ENCODE measurements around the gene ACSS2. TPM values are rescaled to one million over a fixed set of nuclear protein-coding genes. Genes with fewer than 3 reads are reported as not detected.

ACSS2 gene
- total RNA-seq, 4 donors from 2014 or later = 158 to 473 (median 267) TPM

DNA sequence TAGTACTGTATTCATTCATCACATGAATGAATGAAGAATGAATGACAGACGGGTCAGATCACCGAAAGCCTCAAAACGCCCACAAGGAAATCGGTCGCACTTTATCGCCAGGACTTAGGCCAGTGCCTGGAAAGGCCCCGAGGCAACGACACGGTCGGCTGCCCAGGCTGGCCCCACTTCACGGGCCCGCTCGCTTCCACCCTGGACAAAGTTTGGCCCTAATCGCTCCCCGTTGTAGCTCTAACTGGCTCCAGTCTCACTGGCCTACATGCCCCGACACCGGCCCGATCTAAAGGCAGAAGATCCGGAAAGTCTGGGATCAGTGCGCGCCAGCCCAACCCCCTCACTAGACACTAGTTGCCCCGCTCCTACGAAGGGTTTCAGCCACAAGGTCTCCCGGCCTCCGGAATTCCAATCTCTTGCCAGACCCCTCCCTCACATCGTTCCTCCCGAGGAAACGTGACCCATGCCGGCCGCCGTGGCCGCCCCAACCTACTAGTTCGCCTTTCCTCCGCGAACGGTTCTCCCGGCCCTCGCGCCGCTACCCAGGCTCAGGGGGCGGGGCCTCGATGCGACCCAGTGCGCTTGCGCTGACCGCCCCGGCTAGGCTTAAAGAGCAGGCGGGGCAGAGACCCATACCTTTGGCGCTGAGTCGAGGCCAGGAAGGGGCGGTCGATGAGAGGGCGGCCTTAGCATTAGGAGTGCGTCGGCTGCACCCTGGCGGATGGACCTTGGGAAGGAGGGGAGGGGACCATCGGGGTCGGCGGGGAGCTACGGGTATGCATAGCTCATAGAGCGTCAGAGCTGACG is 79.0 kb downstream of the ACSS2 start, which contains the start of the genes GSS and MYH7B:
GSS (minus strand) TSS at position 576 of the 810 bp plus-strand sequence. CDS start 3,954 bp downstream, outside the sequence.
MYH7B (plus strand) TSS at position 638 of the 810 bp plus-strand sequence. CDS start 22,138 bp downstream, outside the sequence.
- H3K36me3 ChIP-seq = no peaks in the 10 kb centered on the region
- H3K27me3 ChIP-seq = no peaks in the 10 kb centered on the region
- H3K4me3 ChIP-seq = peak within 1 kb of the TSS; percentile 57 to 77 (median 73)
- H3K27ac ChIP-seq = peak within 1 kb of the TSS; percentile 74 to 95 (median 85)
- peak; percentile 97 to 99 (median 99) for DNase-seq
- TF ChIP-seq POLR2A (IDR thresholded peaks at IDR 0.05) = peak; percentile 53 to 87
- TF ChIP-seq, protein P1, sequence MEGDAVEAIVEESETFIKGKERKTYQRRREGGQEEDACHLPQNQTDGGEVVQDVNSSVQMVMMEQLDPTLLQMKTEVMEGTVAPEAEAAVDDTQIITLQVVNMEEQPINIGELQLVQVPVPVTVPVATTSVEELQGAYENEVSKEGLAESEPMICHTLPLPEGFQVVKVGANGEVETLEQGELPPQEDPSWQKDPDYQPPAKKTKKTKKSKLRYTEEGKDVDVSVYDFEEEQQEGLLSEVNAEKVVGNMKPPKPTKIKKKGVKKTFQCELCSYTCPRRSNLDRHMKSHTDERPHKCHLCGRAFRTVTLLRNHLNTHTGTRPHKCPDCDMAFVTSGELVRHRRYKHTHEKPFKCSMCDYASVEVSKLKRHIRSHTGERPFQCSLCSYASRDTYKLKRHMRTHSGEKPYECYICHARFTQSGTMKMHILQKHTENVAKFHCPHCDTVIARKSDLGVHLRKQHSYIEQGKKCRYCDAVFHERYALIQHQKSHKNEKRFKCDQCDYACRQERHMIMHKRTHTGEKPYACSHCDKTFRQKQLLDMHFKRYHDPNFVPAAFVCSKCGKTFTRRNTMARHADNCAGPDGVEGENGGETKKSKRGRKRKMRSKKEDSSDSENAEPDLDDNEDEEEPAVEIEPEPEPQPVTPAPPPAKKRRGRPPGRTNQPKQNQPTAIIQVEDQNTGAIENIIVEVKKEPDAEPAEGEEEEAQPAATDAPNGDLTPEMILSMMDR (IDR thresholded peaks at IDR 0.05) = peak in 4 of 6 experiments; percentile 40 to 72 (median 55)
- H3K9me3 ChIP-seq = no peaks in the 10 kb centered on the region
- H3K4me1 ChIP-seq = peaks cover 0 to 21% (median 3%) of the 10 kb centered on the region in 4 donors

DNA sequence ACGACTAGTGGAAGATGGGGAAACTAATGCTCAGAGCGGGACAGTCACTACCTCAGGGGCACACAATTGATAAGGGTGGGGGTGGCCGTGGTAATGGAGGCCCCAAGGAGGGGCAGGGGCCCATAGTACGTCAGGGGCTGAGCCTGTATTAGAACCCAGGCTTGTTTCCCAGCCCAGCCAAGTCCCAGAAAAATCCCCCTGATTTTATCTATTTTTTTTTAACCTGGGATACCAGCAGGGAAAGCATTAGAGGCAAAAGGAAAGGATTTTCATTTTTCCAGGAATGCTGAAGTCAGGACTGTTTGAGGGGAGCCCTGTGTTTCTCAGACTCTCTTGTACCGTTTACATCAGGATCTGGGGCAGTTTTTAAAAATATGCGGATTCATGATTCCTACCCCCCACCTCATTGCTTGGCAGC is 79.6 kb downstream of the ACSS2 start:
- no peaks in the 10 kb centered on the region for H3K36me3 ChIP-seq
- no peaks in the 10 kb centered on the region for H3K27me3 ChIP-seq
- H3K27ac ChIP-seq = peak overlapping the region; percentile 74 to 95 (median 85)
- peaks cover 0 to 17% (median 3%) of the 10 kb centered on the region in 4 donors for H3K4me1 ChIP-seq
- no peak for DNase-seq
- TF ChIP-seq POLR2A (IDR thresholded peaks at IDR 0.05) = no peak
- TF ChIP-seq, protein P1 (IDR thresholded peaks at IDR 0.05) = no peak
- H3K4me3 ChIP-seq = peak overlapping the region; percentile 57 to 77 (median 73)
- H3K9me3 ChIP-seq = no peaks in the 10 kb centered on the region

DNA sequence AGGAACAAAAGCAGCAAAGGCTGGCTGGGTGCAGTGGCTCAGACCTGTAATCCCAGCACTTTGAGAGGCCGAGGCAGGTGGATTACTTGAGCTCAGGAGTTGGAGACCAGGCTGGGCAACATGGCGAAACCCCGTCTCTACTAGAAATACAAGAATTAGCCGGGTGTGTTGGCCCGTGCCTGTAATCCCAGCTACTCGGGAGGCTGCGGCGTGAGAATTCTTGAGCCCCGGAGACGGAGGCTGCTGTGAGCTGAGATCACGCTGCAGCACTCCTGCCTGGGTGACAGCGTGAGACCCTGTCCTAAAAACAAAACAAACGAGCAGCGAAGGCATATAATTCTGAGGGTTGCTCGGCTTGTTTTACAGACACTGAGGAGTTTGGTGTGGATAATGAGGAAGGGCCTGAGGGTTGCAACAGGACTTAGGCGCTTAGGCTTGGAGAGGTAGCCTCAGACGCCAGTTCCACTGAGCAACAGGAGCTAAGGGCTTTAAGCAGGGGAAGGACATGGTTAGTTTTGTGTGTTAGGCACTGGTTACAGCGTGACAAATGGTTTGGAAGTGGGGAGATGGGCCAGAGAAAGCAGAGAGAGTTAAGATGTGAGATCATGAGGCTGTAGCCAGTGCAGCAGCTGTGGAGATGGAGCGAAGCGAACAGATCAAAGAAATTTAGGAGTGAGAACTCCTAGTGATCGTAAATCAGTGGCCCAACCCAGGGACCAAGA is 80.5 kb downstream of the ACSS2 start:
- no peaks in the 10 kb centered on the region for H3K36me3 ChIP-seq
- H3K9me3 ChIP-seq = no peaks in the 10 kb centered on the region
- TF ChIP-seq, protein P1 (IDR thresholded peaks at IDR 0.05) = no peak
- no peak for TF ChIP-seq POLR2A (IDR thresholded peaks at IDR 0.05)
- DNase-seq = no peak
- H3K27ac ChIP-seq = no peak overlapping the region
- H3K27me3 ChIP-seq = no peaks in the 10 kb centered on the region
- H3K4me1 ChIP-seq = peaks cover 0 to 10% (median 3%) of the 10 kb centered on the region in 4 donors
- no peak overlapping the region for H3K4me3 ChIP-seq

DNA sequence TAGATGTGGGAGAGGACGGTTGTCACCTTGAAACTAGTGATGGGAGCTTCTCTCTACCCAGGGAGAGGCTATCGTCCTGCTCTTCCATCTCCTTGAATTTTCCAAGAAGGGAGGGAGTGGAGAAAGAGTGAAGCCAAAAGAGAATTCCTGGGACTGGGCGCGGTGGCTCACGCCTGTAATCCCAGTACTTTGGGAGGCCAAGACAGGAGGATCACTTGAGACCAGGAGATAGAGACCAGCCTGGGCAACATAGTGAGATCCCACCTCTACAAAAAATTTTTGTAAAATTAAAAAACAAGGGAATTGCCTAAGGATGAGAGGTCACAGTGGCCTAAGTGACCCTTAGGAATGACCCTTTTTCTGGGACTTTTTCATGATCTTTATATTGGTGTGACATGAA is 88.1 kb downstream of the ACSS2 start:
- TF ChIP-seq POLR2A (IDR thresholded peaks at IDR 0.05) = no peak
- TF ChIP-seq, protein P1 (IDR thresholded peaks at IDR 0.05) = no peak
- Histone ChIP-seq H3K27ac (no peak overlapping the region), H3K4me3 (no peak overlapping the region), H3K36me3 (no peaks in the 10 kb centered on the region), H3K4me1 (no peaks in the 10 kb centered on the region), H3K27me3 (no peaks in the 10 kb centered on the region), H3K9me3 (no peaks in the 10 kb centered on the region)
- DNase-seq = no peak

DNA sequence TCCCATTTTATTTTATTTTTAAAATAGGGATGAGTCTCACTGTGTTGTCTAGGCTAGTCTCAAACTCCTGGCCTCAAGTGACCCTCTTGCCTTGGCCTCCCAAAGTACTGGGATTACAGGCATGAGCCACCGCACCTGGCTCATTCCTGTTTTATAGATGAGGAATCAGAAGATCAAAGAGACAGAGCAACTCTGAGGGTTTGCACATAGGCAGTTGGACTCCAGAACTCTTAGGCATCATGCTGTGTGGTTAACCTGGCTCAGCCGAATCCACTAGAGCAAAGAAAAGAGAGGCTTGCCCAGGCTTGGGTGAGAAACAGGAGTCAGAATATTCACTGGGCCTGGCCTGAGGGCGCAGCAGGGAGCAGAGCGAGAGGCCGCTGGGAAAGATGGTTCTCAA is 88.6 kb downstream of the ACSS2 start:
- Histone ChIP-seq H3K9me3 (no peaks in the 10 kb centered on the region), H3K4me1 (no peaks in the 10 kb centered on the region), H3K36me3 (no peaks in the 10 kb centered on the region), H3K4me3 (no peak overlapping the region), H3K27me3 (no peaks in the 10 kb centered on the region), H3K27ac (no peak overlapping the region)
- DNase-seq = no peak
- TF ChIP-seq, protein P1 (IDR thresholded peaks at IDR 0.05) = no peak
- TF ChIP-seq POLR2A (IDR thresholded peaks at IDR 0.05) = no peak

Measured in Peyer's patch (tissue), 4 donors.